GM19455 (cell line): ENCODE data around the gene C4orf50.

Experiments
- ATAC-seq: cut with Tn5 transposase; IDR thresholded peaks from one replicate; pipeline ENCODE4 v1.9.1; 2021; ENCODE audit not compliant: unreplicated experiment

The C4orf50 gene

DNA sequence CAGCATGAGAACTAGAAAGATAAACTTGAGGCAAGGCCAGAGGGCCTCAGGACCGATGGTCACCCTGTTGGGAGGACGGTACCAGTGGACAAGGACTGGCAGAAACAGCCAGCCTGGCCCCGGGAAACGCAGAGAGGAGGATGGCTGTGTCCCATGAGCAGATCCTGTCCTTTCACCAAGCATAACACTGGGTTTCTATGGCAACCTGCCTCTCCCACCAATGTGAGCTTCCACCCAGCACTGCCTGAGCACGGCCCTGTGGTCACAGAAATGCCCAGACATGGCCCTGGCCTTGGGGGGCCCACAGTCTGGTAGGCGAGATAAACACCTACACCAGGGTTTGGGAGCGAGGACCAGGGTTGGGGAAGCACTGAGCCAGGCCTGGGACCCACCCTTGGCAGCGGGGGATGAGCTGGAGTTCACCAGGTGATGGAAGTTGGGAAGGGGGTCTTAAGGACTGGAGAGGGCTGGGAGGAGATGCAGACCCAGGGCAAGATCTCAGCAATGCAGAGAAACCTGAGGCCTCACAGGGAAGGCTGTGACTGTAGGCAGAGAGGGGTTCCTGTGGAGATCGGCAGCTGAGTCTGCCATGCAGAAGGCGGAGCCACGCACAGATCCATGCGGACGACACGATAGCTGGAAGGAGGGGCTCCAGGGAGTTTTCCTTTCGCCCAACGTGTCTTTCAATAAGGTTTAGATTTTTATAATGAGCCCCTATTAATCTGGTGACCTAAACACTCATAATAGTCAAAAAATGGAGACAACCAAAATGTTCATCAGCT is 92.6 kb downstream of the C4orf50 start:
- ATAC-seq, result no peak

- ATAC-seq, result no peak
Observed at GRCh38 chr4:5924461-5925125, 93.6 kb downstream of the C4orf50 start.

GRCh38 chr4:5923376-5923775 is 94.9 kb downstream of the C4orf50 start:
- ATAC-seq, result no peak

DNA sequence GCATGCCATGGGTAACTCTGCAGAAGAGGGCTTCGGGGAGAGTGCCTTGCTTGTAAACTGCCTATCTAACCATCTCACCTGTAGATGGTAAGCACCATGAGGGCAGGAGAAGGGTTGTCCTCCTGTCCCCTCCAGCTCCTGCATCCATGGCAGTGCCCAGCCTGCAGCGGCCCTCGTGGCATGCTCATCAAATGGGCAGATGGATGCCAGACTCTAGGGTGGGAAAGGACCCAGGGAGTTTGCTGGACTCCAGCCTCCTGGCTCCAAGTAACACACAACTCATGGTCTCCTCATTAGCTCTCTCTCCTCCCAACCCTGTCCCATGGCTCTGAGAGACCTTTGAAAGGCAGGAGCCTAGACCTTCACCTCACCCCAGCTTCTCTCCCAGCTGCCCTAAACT is 95.7 kb downstream of the C4orf50 start:
- ATAC-seq, result no peak

GRCh38 chr4:5921981-5922380 is 96.2 kb downstream of the C4orf50 start:
- no peak for ATAC-seq

GRCh38 chr4:5921101-5921980 is 96.9 kb downstream of the C4orf50 start:
- no peak for ATAC-seq

GRCh38 chr4:5919571-5919970 is 98.7 kb downstream of the C4orf50 start:
- ATAC-seq, result no peak

DNA sequence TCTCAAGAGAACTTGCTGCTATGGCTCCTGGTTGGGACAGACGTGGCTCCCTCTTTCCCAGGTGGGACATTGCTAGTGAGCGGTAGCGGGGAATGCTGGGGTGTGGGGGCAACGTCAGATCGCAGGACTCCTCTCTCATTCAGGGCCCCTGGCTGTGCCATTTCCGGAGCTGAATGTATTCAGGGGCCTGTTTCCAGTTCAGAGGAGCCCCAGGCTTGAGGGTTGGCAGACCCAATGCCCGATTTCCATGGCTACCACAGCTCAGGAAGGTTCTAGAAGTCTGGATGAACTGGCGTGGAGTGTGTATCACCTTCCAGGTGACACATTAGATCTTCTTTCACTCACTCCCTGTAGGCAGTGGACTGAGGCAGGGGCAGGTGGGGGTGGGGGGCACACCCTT is 99.2 kb downstream of the C4orf50 start:
- no peak for ATAC-seq

DNA sequence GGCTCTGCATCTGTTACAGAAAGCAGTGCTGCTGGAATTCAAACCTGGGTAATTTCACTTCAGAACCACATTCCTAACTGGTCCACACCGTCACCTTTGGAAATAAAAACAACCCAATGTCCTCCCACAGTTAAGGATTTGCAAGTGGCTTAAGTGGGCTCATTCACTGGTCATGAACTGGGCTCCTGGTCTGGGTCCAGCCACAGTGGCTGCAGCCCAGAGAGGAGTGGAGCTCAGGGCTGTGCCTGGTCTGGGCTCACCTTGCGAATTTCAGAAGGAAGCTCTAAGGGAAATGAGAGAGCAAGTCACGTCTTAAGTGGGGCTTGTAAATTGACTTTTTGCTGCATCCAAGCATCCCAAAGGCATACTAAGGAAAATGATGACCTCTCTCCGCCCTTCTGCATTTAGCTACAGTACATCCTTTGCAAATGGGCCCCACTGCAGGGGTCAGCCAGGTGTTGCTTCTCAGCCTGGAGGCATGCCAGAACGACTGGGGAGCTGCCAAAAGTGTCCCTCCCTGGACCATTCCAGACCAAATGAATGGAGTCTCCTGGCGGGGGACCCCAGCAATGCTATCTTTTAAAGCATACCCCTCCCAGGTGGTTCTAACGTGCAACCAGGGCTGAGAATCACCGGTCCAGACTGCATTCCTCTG is 99.8 kb downstream of the C4orf50 start:
- no peak for ATAC-seq

GRCh38 chr4:5917672-5918071 is 100.6 kb downstream of the C4orf50 start:
- no peak for ATAC-seq

DNA sequence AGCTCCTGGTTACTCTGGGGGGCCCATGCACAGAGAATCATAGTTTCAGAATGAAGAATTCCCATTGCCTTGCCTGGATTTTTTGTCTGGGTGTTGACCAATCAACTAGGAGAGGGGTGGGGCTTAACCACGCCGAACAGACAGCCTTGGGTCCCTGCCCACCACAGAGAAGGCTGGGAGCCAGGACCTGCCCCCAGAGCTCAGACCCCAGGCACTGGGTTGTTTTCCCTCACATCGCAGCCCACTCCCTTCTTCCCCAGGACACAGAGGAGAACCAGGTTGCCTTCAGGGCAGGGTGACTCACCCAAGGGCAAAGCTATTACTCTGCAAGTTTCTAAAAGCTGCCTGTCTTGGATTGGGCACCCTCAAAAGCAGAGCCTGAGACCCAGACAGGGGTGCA is 102.0 kb downstream of the C4orf50 start:
- no peak for ATAC-seq

DNA sequence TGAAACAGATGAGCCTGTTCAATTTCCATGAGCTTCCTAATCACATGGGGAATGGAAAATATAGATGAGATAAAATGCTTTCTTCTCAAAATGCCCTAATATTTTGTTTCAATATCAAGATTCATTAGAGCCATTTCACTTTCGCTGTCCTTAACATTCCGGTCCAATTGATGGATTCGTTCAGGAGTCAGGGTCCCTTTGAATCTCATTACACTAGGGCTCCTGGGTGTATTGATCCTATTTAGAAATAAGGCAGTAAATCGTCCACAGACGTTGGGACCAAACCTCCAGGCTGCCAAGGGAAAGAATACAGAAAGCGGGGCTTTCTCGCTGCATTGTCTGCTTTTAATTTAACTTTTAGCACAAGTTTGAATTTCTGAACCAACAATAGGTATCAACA is 104.8 kb downstream of the C4orf50 start:
- ATAC-seq, result no peak

DNA sequence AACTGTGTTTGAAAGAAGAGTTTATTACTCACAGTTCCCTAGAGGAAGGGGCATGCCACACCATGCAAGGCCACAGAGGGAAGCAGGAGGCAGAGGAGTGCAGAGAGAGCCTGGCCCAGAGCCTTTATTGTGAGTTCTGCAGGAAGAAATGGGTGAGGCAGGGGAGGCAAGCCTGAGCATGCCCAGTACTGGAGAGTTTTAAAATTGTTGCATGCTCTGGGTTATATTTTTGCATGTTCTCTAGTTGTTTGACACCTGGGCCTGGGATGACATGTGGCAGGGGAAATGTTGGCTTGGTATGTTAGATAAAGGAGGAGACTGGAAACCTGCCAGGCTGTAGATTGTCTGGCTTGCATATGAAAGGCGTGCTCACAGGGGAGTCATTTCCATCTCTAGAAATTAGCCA is 105.6 kb downstream of the C4orf50 start:
- no peak for ATAC-seq

GRCh38 chr4:5908876-5909427 is 109.3 kb downstream of the C4orf50 start:
- no peak for ATAC-seq

DNA sequence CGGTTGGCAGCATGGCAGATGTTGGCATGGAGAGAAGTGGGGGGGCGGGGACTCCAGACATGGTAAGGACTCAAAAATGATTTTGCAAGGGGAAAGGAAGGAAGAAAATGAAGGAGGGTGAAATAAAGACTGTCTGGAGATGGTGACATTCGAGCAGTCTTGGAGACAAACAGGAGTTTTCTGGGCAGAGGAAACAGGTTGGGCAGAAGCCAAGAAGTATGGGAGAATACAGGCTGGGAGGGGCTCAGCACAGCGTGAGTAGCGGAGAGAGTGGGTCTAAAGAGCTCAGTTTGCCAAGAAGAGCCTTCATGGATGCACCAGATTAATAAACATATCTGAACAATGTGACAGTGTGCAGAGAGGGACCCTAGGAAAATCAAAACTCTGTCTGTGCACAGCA is 112.0 kb downstream of the C4orf50 start:
- no peak for ATAC-seq

GRCh38 chr4:5905714-5906113 is 112.5 kb downstream of the C4orf50 start:
- no peak for ATAC-seq

DNA sequence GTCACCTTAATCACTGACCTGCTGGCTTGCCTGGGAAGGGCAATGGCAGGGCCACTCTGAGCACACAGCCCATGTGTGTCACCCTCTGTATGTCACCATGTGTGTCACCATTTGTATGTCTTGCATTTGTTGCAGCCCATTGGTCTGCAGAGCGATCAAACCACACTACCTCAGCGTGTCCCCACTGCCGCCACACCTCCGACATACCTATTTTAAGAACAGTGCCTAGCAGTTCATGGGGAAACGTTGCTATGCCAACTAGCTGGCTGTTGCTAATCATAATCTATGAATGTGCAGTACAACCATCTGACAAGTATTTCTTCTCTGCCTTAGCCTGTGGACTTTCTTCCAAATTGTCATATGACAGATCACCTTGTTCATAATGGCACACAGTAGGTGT is 117.4 kb downstream of the C4orf50 start:
- ATAC-seq, result no peak

- no peak for ATAC-seq
Observed at GRCh38 chr4:5899881-5900280, 118.3 kb downstream of the C4orf50 start.

DNA sequence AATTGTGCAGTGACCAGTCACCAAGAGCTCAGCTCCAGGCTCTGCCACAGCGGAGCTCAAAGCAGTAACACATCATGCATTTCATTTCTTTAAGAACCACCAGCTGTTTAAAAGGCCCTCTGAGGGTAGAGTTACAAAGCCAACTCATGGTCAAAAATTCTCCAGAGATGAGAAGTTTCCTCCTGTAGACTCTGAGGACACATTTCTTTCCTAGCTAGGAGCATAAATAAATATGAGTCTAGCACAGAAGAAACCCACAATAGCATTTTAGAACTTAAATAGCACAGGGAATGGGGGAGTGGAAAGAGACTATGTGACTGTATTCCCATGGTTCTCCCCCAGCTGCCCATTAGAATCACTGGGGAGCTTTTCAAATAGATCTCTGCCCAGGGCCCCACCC is 118.8 kb downstream of the C4orf50 start:
- ATAC-seq, result no peak

DNA sequence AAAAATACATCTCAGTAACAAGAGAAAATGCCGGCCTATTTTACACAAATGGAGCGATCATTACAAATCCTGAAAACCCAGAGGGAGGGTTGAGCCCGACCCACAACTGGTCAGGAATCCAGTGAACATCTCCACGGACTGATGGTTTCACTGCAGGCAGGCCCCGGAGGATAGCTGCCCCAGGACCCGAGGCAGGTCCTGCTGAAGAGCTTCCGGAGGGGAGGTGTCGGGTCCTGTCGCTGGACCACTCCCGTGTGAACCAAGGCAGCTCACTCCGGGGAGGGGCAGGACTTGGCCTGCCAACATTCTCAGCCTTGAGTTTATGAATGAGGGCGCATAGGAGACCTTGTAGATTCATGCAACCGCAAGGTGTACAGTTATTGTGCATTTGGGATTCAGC is 120.6 kb downstream of the C4orf50 start:
- no peak for ATAC-seq

- ATAC-seq, result no peak
Observed at GRCh38 chr4:5895287-5895686, 122.9 kb downstream of the C4orf50 start.
